ENCODE results near the gene GPR107. TPM values are rescaled to one million over a fixed set of nuclear protein-coding genes. Genes with fewer than 3 reads are reported as not detected.
A peak's percentile ranks its signal among the peaks of the same experiment; 100 is the strongest.

The GPR107 gene
- total RNA-seq, 1 experiment from 2014 or later: 13.0 TPM

DNA sequence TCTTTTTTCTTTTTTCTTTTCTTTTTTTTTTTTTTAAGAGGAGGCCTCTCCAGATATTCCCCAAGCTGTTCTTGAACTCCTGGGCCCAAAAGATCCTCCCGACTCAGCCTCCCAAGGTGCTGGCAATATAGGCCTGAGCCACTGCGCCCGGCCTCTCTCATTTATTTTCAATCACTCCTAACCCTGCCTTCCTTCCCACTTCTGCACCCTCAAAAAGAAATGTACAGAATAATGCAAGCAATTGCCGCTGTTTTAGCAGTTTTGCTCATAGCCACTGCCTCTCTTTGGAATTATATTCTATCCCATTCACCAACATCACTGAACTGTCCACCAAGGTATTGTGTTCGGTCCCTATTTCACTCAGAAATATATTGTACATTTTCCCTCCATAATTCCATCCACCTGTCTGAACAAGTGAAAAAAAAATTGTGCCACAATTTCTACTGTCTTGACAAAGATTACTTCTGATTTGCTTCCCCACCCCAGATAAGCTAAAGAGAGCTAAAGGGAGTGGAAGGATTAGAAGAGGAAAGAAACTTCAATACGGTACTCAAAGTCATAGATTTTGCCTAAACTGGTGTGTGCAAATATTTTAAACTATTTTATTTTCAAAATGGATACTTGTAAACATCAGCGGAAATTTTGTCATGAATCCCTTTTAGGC lies 12.6 kb upstream of the GPR107 start:
- peaks cover 4% of the 10 kb centered on the region; the same call in 1 of the 2 replicates for H3K27me3 ChIP-seq (ENCODE audit: control insufficient read depth, insufficient read depth, low read length)
- H3K4me3 ChIP-seq (ENCODE audit: insufficient read depth, low read depth, low read length): no peak overlapping the region
- no peak for DNase-seq
- no peaks in the 10 kb centered on the region for H3K36me3 ChIP-seq (replicated peaks; ENCODE audit: control insufficient read depth, insufficient read depth, low read length)

DNA sequence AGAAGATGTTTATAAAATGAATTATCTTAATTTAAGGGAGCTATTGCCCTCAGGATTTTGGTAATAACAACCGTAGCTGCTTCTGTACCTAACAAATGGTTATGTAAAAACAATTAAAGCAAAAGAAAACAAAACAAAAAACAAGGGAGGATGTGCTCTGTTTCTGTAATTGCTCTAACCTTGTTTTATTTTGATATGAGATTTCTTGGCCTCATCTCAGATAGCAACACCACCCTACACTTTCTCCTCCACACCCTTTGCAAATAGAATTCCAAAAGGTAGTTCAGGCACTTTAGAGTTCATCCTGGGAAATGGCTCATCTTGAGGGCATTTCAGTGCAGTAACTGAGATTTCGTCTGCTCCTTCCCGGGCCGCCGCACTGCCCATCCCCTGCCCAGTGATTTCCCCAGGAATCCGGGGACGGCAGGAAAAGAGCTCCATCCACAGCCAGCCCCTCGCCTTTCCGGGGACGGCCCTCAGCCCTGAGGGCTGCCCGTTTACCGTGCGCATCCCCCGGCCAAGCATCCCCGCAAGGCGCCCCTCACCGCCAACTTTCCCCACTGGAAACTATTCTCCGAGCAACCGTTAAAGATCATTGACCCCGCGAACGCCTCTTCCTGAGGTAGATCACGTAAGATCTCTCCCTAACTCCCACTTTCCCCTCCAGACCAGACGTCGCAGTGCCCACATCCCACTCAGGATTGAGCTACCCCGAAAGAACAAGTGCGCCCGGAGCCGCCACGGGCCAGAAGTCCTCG lies 11.9 kb upstream of the GPR107 start:
- H3K36me3 ChIP-seq (replicated peaks; ENCODE audit: control insufficient read depth, insufficient read depth, low read length): no peaks in the 10 kb centered on the region
- peak overlapping the region; percentile 88 for H3K4me3 ChIP-seq (ENCODE audit: insufficient read depth, low read depth, low read length)
- peak; percentile 75 for DNase-seq

DNA sequence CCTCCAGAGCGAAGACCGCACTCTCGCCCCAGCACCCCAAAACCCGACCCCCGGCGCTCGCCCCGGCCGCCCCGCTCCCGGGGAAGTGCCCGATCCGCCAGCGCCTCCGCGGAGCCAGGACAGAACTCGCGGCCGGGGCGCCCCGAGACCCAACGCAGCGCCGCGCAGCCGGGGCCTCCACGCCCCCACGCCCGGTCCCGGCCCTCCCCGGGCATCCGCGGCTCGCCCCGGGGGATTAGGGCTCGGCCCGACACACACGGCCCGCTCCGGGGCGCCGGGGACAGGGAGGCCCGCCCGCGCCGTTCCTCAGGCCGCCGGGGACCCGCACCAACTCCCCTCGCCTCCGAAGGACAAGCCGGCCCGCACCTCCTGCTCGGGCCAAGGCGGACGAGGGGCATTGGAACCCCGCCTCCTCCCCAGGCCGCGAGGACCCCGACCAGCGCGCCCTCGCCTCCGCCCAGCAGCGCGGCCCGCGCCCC lies 11.3 kb upstream of the GPR107 start:
- Histone ChIP-seq H3K36me3 (replicated peaks; ENCODE audit: control insufficient read depth, insufficient read depth, low read length) (no peaks in the 10 kb centered on the region), H3K4me3 (ENCODE audit: insufficient read depth, low read depth, low read length) (peak overlapping the region; percentile 88), H3K27me3 (ENCODE audit: control insufficient read depth, insufficient read depth, low read length) (peaks cover 4% of the 10 kb centered on the region; the same call in 1 of the 2 replicates)
- peak; percentile 87 for DNase-seq

More for the DNA sequence above, 11.9 kb upstream of the GPR107 start:
- H3K27me3 ChIP-seq (ENCODE audit: control insufficient read depth, insufficient read depth, low read length): peaks cover 4% of the 10 kb centered on the region; the same call in 1 of the 2 replicates

DNA sequence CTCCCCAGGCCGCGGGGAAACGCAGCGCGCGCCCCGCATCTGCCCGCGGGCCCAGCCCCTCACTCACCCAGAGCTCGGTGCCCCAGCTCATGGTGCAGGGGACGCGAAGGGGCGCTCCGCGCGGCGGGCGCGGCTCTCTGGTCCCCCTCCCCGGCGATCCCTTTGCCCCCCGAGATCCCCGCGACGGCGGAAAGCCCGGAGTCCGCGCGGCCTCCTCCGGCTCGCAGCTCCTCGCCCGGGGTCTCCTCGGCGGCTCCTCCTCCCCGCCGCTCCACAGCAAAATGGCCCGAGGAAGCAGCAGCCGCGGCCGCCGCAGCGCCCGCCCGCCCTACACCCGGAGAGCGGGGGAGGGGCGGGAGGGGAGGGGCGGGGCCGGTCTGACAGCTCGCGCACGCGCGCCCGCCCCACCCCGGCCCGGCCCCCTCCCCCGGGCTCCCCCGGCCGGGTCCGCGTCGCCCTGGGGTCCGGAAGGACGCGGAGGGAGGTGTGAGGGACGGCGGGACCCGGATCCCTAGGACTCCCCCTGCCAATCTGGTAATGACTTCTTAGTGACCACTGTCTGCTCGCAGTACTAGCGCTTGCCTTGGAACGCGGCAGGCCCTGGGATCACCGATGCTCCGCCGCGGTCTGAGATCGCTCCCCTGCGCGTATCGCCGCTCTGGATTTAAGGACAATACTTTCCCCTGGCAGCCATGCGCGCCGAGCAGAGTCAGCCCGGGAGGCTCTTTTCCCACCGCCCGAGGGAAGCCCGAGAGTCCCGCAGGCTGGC lies 10.6 kb upstream of the GPR107 start, which contains the start of gene FNBP1:
TSS of gene FNBP1 (minus strand) at position 305 of the 769 bp plus-strand sequence. CDS start at position 91, 214 bp downstream.
- Histone ChIP-seq H3K4me3 (ENCODE audit: insufficient read depth, low read depth, low read length) (peak within 1 kb of the TSS; percentile 88), H3K36me3 (replicated peaks; ENCODE audit: control insufficient read depth, insufficient read depth, low read length) (no peaks in the 10 kb centered on the region), H3K27me3 (ENCODE audit: control insufficient read depth, insufficient read depth, low read length) (peaks cover 4% of the 10 kb centered on the region; the same call in 1 of the 2 replicates)
- peak; percentile 99 for DNase-seq

DNA sequence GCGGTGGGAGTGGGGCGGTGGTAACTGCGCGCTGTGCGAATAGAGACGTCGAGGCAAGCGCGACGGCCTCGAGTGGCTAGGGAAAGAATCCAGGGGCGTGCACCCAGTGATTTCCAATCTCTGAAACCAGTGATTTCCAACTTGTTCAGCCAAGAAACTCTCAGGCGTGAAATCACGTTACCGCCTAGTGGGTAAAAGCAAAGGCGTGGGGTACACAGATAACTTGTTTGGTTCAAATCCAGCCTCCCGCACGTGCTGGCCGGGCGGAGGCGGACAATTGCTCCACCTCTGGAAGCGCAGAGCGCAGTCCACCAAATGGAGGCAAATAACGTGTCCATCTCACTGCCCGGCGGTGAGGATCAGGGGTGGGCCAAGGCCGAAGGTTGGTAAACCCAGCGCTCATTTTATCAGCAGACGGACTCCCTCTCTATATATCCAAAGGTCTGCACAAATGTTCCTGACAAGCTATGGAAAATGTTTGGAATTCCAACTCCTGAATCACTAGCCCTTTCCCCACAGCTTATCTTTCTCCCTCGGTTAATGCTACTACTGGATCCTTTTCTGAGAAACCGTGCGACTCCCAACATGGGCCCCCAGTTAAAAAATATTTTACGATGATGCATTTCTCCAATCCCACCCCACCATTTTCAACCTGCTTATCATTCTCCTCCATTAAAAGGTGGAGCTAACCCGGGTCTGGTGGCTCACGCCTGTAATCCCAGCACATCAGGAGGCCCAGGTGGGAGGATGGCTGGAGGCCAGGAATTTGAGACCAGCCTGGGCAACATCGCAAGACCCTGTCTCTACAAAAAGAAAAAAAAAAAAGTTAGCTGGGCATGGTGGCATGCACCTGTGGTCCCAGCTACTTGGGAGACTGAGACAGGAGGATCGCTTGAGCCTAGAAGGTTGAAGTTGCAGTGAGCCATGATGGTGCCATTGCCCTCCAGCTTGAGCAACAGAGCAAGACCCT lies 9.8 kb upstream of the GPR107 start:
- Histone ChIP-seq H3K36me3 (replicated peaks; ENCODE audit: control insufficient read depth, insufficient read depth, low read length) (no peaks in the 10 kb centered on the region), H3K27me3 (ENCODE audit: control insufficient read depth, insufficient read depth, low read length) (peaks cover 4% of the 10 kb centered on the region; the same call in 1 of the 2 replicates), H3K4me3 (ENCODE audit: insufficient read depth, low read depth, low read length) (peak overlapping the region; percentile 59)
- peak; percentile 62 for DNase-seq

DNA sequence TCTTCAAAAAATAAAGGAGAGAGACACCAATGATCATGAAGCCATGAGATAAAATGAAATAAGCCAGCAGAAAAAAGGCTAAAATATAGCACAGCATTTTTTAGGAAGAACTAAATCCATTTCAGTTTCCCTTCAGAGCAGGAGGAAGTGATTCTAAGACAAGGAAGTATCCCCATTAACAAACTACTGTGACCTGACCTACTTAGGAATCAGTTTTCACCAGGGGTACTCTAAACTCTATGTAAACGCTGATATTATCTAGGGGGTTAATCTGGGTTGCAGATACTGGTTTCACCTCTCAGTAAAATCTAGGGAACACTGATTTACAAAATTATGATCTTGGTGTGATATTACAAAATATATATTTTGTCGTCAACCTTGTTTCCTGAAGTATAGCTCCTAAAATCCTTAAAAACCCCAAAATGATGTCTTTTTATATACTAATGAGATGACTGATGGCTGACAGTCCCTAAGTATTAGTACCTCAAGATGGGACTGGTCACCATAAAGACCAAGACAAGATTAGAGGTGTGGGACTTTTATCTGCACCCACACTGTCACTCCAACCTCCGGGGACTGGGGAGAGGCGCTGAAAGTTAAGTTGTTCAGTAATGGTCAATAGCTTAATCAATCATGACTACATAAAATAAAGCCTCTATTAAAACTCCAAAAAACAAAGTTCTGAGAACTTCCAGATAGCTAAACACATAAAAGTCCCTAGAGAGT lies 7.8 kb upstream of the GPR107 start:
- Histone ChIP-seq H3K4me3 (ENCODE audit: insufficient read depth, low read depth, low read length) (no peak overlapping the region), H3K27me3 (ENCODE audit: control insufficient read depth, insufficient read depth, low read length) (peaks cover 4% of the 10 kb centered on the region; the same call in 1 of the 2 replicates), H3K36me3 (replicated peaks; ENCODE audit: control insufficient read depth, insufficient read depth, low read length) (no peaks in the 10 kb centered on the region)
- DNase-seq: no peak

- Histone ChIP-seq H3K27me3 (ENCODE audit: control insufficient read depth, insufficient read depth, low read length) (no peaks in the 10 kb centered on the region), H3K4me3 (ENCODE audit: insufficient read depth, low read depth, low read length) (no peak overlapping the region), H3K36me3 (replicated peaks; ENCODE audit: control insufficient read depth, insufficient read depth, low read length) (no peaks in the 10 kb centered on the region)
- no peak for DNase-seq
Observed at GRCh38 chr9:130049431-130050210, 4.1 kb upstream of the GPR107 start.

GRCh38 chr9:130050462-130050861 lies 3.2 kb upstream of the GPR107 start:
- no peaks in the 10 kb centered on the region for H3K36me3 ChIP-seq (replicated peaks; ENCODE audit: control insufficient read depth, insufficient read depth, low read length)
- DNase-seq: no peak
- H3K4me3 ChIP-seq (ENCODE audit: insufficient read depth, low read depth, low read length): no peak overlapping the region
- no peaks in the 10 kb centered on the region for H3K27me3 ChIP-seq (ENCODE audit: control insufficient read depth, insufficient read depth, low read length)

- Histone ChIP-seq H3K27me3 (ENCODE audit: control insufficient read depth, insufficient read depth, low read length) (no peaks in the 10 kb centered on the region), H3K36me3 (replicated peaks; ENCODE audit: control insufficient read depth, insufficient read depth, low read length) (no peaks in the 10 kb centered on the region), H3K4me3 (ENCODE audit: insufficient read depth, low read depth, low read length) (no peak overlapping the region)
- DNase-seq: no peak
Observed at GRCh38 chr9:130051855-130052254, 1.9 kb upstream of the GPR107 start.

GRCh38 chr9:130053109-130053503 lies 600 bp upstream of the GPR107 start:
- Histone ChIP-seq H3K36me3 (replicated peaks; ENCODE audit: control insufficient read depth, insufficient read depth, low read length) (no peaks in the 10 kb centered on the region), H3K4me3 (ENCODE audit: insufficient read depth, low read depth, low read length) (peak overlapping the region; percentile 71), H3K27me3 (ENCODE audit: control insufficient read depth, insufficient read depth, low read length) (no peaks in the 10 kb centered on the region)
- DNase-seq: no peak

DNA sequence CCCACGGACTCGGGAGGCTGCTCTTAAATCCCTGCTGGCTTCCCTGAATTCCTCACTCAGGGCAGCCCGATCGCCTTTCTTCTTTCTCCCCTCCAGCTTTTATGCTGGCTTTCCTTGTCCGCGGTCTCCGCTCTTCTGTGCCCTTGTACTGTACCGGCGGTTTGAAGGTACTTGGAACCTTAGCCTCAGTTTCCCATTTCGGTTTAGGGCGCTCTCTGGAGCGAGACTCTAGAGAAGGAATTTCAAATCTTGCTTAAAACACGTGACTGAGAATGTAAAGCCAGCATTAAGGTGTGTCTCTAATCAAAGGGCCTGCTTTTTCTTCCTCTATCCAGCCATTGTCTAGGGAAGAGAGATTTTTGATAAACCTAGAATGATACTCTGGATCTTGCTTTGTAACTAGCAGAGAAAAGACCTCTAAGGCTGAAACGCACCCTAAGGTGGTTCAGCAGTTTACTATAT lies 650 bp downstream of the GPR107 start:
- Histone ChIP-seq H3K36me3 (replicated peaks; ENCODE audit: control insufficient read depth, insufficient read depth, low read length) (no peaks in the 10 kb centered on the region), H3K27me3 (ENCODE audit: control insufficient read depth, insufficient read depth, low read length) (no peaks in the 10 kb centered on the region), H3K4me3 (ENCODE audit: insufficient read depth, low read depth, low read length) (peak overlapping the region; percentile 71)
- no peak for DNase-seq

DNA sequence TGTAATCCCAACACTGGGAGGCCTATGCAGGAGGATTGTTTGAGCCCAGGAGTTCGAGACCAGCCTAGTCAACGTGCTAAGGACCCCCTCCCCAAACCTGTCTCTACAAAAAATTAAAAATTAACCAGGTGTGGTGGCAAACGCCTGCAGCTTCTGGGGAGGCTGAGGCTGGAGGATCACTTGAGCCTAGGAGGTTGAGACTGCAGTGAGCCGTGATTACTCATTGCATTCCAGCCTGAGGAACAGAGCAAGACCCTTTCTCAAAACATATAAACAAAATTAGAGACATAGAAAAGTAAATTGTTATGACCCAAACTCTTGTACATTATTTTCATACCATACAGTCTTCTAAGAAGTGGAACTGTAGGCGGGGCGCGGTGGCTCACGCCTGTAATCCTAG lies 1.1 kb downstream of the GPR107 start:
- no peaks in the 10 kb centered on the region for H3K36me3 ChIP-seq (replicated peaks; ENCODE audit: control insufficient read depth, insufficient read depth, low read length)
- H3K4me3 ChIP-seq (ENCODE audit: insufficient read depth, low read depth, low read length): peak overlapping the region; percentile 71
- no peak for DNase-seq
- H3K27me3 ChIP-seq (ENCODE audit: control insufficient read depth, insufficient read depth, low read length): no peaks in the 10 kb centered on the region

All from H7 (cell line).